Liver (tissue), 3 donors: Measurements from ENCODE around the gene KIF11.

ENCODE experiments used
- ATF3 ChIP-seq: IDR thresholded peaks from 2 replicates; pipeline ENCODE4 v1.6.1; 2016; ENCODE audit warnings: antibody characterized with exemption
- CTCF ChIP-seq: fragments of 150-350 bp; IDR thresholded peaks from 2 replicates; pipeline ENCODE4 v1.5.1; 2017; ENCODE audit warnings: improper control_type of control experiment, low read depth, low read length; ENCODE audit not compliant: missing input control
- EGR1 ChIP-seq, 2 donors: IDR thresholded peaks; 2 replicates each; pipeline ENCODE4 v1.6.1; 2016 to 2018; ENCODE audit warnings: antibody characterized with exemption in 2 of 2, low read depth in 2 of 2
- FOXA1 ChIP-seq: IDR thresholded peaks from 2 replicates; pipeline ENCODE4 v1.6.1; 2016; ENCODE audit warnings: antibody characterized with exemption
- FOXA2 ChIP-seq: IDR thresholded peaks from 2 replicates; pipeline ENCODE4 v1.6.1; 2016; ENCODE audit warnings: antibody characterized with exemption
- GABPA ChIP-seq, 2 donors: IDR thresholded peaks in 1 of 2; conservative IDR thresholded peaks in 1 of 2; 2 replicates each; pipeline ENCODE4 v1.6.1; 2016; ENCODE audit warnings: antibody characterized with exemption in 2 of 2, mild to moderate bottlenecking in 1 of 2, moderate library complexity in 1 of 2
- HNF4G ChIP-seq: IDR thresholded peaks from 2 replicates; pipeline ENCODE4 v1.6.1; 2016; ENCODE audit warnings: antibody characterized with exemption
- JUND ChIP-seq, 2 donors: IDR thresholded peaks; 2 replicates each; pipeline ENCODE4 v1.6.1; 2016; ENCODE audit warnings: antibody characterized with exemption in 2 of 2
- RAD21 ChIP-seq, 2 donors: IDR thresholded peaks; 2 replicates each; pipeline ENCODE4 v1.6.1; 2016; ENCODE audit warnings: antibody characterized with exemption in 2 of 2, mild to moderate bottlenecking in 2 of 2
- REST ChIP-seq: IDR thresholded peaks from 2 replicates; pipeline ENCODE4 v1.6.1; 2016; ENCODE audit warnings: antibody characterized with exemption, mild to moderate bottlenecking
- SP1 ChIP-seq: IDR thresholded peaks from 2 replicates; pipeline ENCODE4 v1.6.1; 2018; ENCODE audit warnings: antibody characterized with exemption, mild to moderate bottlenecking
- TAF1 ChIP-seq: conservative IDR thresholded peaks from 2 replicates; pipeline ENCODE4 v1.6.1; 2016; ENCODE audit warnings: antibody characterized with exemption, mild to moderate bottlenecking
- YY1 ChIP-seq: IDR thresholded peaks from 2 replicates; pipeline ENCODE4 v1.6.1; 2016; ENCODE audit warnings: antibody characterized with exemption, mild to moderate bottlenecking
- donor health status: healthy.
- donor health status: healthy.

GRCh38 chr10:92592761-92593618 is at the start of gene KIF11:
- TF ChIP-seq RAD21 (IDR thresholded peaks at IDR 0.05) (peak in 1 of 2 donors; percentile 14), YY1 (peak; percentile 89), HNF4G (no peak), CTCF (no peak), ATF3 (no peak), JUND (IDR thresholded peaks at IDR 0.05) (no peak), TAF1 (peak; percentile 97), EGR1 (IDR thresholded peaks at IDR 0.05; ENCODE audit: low read depth in 2 of 2) (peak in 1 of 2 donors; percentile 30), GABPA (IDR thresholded peaks at IDR 0.05 in 1 of 2, conservative IDR thresholded peaks at IDR 0.05 in 1 of 2) (peak in 1 of 2 donors; percentile 62), SP1 (peak; percentile 62), REST (peak; percentile 80), FOXA2 (no peak), FOXA1 (no peak)
